SU-DHL-6 (cell line): ENCODE measurements around the gene DUSP16.

ENCODE experiments used
- CTCF ChIP-seq: fragments of 200-600 bp; sonication (generic); IDR thresholded peaks from one replicate; pipeline ENCODE4 v1.5.1; 2017; ENCODE audit warnings: antibody characterized with exemption, mild to moderate bottlenecking, low read length, moderate library complexity; ENCODE audit not compliant: insufficient read depth, poor library complexity, severe bottlenecking
- EZH2phosphoT487 ChIP-seq: fragments of 200-600 bp; sonication (generic), shearing (Covaris generic); conservative IDR thresholded peaks from 2 replicates; pipeline ENCODE4 v1.6.1; 2018; ENCODE audit warnings: mild to moderate bottlenecking, antibody characterized with exemption, low read length, moderate library complexity, mixed read lengths

- no peak for TF ChIP-seq CTCF
- no peak for TF ChIP-seq EZH2phosphoT487
These were observed 112.6 kb downstream of the DUSP16 start for GRCh38 chr12:12450043-12450471.
